Islet of Langerhans (tissue), 1 donor: Measurements from ENCODE around the gene NQO1.

Source experiments
- FAIRE-seq: peaks from one replicate; lab custom pipeline; 2011; peaks lifted over from hg19 to GRCh38; lab: Jason Lieb, UNC

NQO1 gene

GRCh38 chr16:69706256-69706974, 19.9 kb downstream of the NQO1 start:
- FAIRE-seq = no peak

GRCh38 chr16:69703638-69704037, 22.7 kb downstream of the NQO1 start:
- FAIRE-seq = no peak

- FAIRE-seq = no peak
These were observed 24.5 kb downstream of the NQO1 start for GRCh38 chr16:69701866-69702265.

GRCh38 chr16:69701452-69701851, 24.9 kb downstream of the NQO1 start:
- FAIRE-seq = no peak

GRCh38 chr16:69699915-69700314, 26.4 kb downstream of the NQO1 start:
- no peak for FAIRE-seq

GRCh38 chr16:69698404-69698803, 28.0 kb downstream of the NQO1 start:
- FAIRE-seq = no peak

- FAIRE-seq = no peak
These were observed 32.4 kb downstream of the NQO1 start for GRCh38 chr16:69693916-69694315.

- FAIRE-seq = no peak
These were observed 34.1 kb downstream of the NQO1 start for GRCh38 chr16:69691980-69692911.

GRCh38 chr16:69688589-69688988, 37.8 kb downstream of the NQO1 start:
- no peak for FAIRE-seq

GRCh38 chr16:69680358-69680757, 46.0 kb downstream of the NQO1 start:
- FAIRE-seq = no peak

- FAIRE-seq = no peak
These were observed 53.2 kb downstream of the NQO1 start for GRCh38 chr16:69672998-69673713.

- no peak for FAIRE-seq
These were observed 53.9 kb downstream of the NQO1 start for GRCh38 chr16:69672315-69672997.

GRCh38 chr16:69669577-69669976, 56.8 kb downstream of the NQO1 start:
- no peak for FAIRE-seq

GRCh38 chr16:69663846-69664245, 62.5 kb downstream of the NQO1 start:
- no peak for FAIRE-seq

GRCh38 chr16:69662901-69663300, 63.5 kb downstream of the NQO1 start:
- FAIRE-seq = no peak

GRCh38 chr16:69660166-69660565, 66.2 kb downstream of the NQO1 start:
- no peak for FAIRE-seq
